Stimulated activated CD4-positive, alpha-beta T cell treated with anti-CD3 and anti-CD28 coated beads, Interleukin-2, amount 100 ng/mL, for 24 hours (primary cell): Measurements from ENCODE around the gene ZNF765.
"Not testable (repeated sequence)": the region's sequence is repeated elsewhere in the genome, so short reads cannot be mapped to it uniquely, and the experiment has no call there.

Experiments used
- DNase-seq, 2 donors: peaks; one replicate each; pipeline ENCODE4 v3.0.0-alpha.2; 2020

Gene ZNF765

DNA sequence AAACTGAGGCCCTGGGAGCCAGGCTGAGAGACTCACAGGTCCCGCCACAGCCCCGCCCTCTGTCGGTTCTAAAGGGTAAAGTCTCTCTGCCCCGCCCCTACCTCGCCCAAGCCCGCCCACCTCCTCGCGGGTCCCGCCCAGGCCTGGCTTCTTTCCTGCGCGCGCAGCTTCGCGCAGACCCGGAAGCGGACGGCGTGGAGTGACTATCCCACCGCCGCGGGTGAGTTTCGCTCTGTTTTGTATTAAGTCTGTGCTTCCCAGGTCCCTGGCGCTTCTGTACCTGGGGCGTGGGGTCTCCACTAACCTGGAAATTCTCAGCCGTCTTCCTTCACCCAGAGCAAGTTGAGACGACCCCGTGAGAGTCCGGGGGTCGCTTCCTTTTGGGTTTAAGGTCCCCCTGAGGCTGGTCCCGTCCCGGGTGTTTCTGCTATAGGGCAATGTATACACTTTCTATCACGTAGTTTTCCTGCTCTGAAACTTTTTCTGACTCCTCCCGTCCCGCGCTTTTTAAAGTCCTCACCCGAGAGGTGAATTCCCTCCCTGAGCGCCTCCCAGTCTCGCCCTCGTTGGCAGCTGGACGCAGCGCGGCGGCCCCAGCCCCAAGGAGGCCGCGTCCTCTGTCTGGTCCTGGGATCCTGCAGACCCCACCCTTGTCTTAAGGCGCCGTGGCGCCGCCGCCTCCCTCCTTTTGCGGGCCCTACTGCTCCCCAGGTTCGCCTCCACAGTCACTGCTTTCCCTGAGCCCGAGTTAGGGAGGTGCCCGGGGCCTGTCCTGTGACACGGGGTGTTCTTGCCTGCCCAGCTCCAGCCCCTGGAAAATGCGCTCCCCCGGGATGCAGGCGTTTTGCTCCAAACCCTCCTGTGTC, at the start of gene ZNF765:
ZNF765 (plus strand) TSS at position 176 of the 866 bp plus-strand sequence. CDS start 2,867 bp downstream, outside the sequence.
- DNase-seq, result peak; percentile 96 to 97

DNA sequence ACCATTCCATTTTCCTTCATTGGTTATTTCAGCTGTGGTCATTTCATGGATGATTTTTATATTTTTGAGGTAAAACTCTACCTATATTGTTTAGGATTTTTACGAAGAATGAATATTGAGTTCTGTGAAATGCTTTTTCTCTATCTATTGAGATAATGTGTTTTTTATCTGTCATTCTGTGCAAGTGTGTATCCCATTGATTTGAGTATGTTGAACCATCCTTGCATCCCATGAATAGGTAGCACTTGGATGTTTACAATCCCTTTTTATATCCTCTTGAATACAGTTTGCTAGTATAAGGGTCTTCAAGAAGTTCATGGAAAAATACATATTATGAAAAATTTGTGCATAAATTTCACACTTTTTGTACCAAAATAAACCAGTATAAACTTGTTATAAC, 39.2 kb upstream of the ZNF765 start:
- no peak for DNase-seq

DNA sequence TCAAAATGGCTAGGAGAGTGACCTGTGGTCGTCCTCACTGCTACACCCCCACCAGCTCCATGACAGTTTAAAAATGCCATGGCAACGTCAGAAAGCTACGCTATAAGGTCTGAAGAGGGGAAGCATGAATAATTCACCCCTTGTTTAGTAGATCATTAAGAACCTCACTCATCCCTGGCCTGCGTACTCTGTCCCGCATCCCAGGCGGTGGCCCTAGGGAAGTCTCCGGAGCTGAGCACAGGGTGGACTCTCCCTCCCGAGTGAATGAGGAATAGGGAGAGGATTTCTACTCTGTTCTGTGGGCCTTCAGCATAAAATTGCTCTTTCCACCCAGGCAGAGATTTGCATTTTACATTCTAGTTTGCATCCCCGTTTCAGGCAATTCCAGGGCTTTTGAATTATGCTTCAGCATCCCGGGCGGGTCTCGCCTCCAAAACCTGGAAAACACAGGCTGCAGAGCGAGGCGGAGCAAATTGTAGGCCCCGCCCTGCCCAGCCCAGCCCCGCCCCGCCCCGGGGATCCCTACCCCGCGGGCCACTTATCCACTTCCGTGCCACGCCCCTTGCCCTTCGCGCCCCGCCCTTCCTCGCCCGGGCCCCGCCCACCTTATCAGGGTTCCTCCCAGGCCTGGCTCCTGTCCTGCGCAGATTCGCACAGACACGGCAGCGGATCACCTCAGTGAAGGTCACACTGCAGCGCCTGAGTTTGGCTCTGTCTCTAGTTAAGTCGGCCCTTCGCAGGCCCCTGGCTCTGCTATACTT, 36.9 kb upstream of the ZNF765 start:
- DNase-seq, result no peak

DNA sequence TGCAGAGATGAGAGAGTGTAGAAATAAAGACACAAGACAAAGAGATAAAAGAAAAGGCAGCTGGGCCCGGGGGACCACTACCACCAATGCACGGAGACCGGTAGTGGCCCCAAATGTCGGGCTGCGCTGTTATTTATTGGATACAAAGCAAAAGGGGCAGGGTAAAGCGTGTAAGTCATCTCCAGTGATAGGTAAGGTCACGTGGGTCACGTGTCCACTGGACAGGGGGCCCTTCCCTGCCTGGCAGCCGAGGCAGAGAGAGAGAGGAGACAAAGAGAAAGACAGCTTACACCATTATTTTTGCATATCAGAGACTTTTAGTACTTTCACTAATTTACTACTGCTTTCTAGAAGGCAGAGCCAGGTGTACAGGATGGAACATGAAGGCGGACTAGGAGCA, 34.9 kb upstream of the ZNF765 start:
- not testable (repeated sequence) for DNase-seq

DNA sequence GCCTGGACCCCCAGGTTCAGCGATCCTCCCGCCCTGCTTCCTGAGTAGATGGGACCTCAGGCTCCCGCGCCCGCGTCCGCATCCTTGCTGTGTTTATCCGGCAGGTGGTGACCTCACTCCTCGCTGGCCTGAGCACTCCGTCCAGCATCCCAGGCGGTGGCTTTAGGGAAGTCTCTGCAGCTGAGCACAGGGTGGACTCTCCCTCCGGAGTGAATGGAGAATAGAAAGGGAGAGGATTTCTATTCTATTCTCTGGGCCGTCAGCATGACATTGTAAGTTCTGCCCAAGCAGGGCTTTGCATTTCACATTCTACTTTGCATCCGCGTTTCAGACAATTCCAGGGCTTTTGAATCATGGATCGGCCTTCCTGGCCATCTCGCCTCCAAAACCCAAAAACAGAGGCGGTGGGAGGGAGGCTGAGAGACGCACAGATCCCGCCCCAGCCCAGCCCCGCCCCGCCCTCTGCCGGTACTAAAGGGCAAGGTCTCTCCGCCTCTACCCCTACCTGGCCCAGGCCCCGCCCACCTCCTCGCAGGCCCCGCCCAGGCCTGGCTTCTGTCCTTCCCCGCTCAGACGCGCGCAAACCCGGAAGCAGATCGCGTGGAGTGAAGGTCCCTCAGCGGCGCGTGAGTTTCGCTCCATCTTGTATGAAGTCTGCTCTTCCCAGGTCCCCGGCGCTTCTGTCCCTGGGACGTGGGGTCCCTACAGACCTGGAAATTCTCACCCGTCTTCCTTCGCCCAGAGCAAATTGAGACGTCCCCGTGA, 29.6 kb upstream of the ZNF765 start, which contains the start of gene ZNF525:
ZNF525 (plus strand) TSS at position 572 of the 765 bp plus-strand sequence. CDS start 6,577 bp downstream, outside the sequence.
- DNase-seq, result peak; percentile 95 to 98

DNA sequence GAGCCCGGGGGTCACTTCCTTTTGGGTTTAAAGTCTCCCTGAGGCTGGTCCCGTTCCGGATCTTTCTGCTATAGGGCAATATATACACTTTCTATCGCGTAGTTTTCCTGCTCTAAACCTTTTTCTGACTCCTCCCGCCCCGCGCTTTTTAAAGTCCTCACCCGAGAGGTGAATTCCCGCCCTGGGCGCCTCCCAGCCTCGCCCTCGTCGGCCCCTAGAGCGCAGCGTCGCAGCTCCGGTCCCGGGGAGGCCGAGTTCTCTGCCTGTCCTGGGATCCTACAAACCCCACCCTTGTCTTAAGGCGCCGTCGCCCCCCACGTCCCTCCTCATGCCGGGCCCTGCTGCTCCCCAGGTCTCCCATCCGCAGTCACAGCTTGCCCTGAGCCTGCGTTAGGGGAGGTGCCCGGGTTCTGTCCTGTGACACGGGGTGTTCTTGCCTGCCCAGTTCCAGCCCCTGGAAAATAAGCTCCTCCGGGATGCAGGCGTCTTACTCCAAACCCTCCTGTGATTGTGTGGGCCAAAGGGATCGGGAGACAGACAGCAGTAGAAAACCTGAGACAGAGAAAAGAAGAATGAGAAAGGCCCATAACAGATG, 29.0 kb upstream of the ZNF765 start:
- DNase-seq, result peak; percentile 36 to 54

DNA sequence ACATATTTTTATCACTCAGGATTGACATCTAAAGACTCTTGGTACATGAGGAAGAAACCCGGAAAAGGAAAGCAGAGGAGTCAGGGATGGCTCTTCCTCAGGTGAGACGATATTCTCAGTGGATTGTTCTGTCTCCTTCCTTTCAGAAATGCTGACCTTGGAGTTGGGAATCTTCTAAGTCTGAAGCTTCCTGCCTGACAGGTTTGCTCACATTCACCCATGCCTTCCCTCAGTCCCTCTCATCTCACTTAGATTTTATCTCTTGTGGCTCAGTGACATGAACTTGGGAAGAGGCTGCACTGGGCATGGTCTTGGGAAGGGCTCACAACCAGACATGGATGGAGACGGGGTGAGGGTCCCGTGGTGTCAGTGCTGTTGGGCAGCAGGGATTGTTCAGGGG, 22.8 kb upstream of the ZNF765 start:
- DNase-seq, result no peak

DNA sequence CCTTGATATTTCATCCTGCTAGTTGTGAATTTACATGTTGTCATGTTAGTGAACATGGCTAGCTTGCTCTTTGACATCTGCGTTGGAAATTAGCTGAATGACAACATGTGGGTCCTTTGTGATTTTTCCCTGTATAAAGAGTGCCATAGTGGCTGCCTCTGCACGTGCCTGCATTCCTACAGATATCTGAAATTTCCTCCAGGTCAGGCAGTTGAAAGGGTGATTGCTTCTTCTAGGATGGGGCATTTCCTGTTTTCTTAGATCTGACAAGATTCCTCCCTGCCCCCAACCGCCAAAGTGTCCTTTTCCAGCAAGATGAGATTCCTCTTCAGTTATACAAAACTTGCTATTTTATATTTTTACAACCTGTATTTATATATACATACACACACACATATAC, 20.7 kb upstream of the ZNF765 start:
- no peak for DNase-seq

DNA sequence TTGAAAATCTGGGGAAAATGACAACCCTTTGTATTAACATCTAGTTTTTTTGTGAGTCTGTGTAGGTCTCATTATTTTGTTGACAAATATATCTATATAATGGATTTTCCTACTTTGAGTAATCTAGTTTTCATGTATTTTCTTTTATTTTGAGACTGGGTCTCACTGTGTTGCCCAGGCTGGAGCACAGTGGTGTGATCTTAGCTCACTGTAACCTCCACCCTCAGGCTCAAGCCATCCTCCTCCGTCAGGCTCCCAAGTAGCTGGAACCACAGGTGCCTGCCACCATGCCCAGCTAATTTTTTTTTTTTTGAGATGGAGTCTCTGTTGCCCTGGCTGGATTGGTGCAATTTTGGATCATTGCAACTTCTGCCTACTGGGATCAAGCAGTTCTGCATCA, 20.2 kb upstream of the ZNF765 start:
- no peak for DNase-seq

DNA sequence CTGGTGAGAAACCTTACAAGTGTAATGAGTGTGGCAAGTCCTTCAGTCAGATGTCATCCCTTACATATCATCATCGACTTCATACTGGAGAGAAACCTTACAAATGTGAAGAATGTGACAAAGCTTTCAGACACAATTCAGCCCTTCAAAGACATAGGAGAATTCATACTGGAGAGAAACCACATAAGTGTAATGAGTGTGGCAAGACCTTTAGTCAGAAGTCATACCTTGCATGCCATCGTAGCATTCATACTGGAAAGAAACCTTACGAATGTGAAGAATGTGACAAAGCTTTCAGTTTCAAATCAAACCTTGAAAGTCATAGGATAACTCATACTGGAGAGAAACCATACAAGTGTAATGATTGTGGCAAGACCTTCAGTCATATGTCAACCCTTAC, 13.6 kb upstream of the ZNF765 start:
- no peak for DNase-seq

DNA sequence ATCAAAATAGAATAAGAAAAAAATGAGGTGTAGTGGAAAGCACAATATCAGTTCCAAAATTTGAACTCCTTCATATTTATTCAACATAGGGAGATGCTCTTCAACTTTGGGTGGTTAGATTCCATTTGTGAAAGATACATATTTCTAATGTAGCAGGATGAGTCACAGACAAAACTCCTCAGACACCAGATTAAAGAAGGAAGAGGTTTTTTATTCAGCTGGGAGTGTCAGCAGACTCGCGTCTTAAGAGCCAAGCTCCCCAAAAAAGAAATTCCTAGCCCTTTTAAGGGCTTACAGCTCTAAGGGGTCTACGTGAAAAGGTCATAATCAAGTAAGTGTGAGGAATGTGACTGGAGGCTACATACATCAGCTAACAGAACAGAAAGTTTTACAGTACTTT, 6.8 kb upstream of the ZNF765 start:
- DNase-seq, result no peak

DNA sequence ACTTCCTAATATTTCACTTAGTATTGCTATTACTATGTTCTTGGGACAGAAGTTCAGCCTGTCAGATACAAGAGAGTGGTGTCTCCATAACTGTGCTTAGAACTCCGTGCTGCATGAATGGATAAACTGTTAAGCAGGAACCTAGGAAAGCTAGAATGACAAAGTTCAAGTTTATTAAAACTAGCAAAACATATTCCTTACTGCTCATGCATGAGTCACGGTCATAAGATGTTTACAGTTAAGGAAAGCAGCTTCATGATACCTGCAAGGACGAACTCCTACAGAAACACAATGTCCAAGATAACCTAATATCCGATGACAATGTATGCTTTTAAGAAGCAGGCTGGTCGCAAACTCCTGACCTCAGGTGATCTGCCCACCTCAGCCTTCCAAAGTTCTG, 6.0 kb upstream of the ZNF765 start:
- DNase-seq, result no peak

DNA sequence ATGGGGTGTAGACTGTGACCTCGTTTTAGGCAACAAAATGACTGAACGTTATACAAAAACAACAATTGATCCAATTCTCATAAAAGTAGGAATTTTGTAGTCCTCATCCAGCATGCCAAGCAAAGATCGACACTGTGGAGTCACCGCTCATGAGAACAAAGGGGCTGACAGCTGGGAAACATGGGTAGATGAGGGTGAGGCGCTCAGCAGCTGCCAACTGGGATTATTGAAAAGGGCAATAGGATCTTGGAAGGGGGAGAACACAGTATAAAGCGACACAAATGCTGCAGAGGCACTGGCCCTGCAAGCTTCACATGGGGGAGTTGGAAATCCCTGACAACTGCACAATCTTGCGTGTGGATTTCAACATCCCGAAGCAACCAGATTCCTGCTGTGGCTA, 5.4 kb upstream of the ZNF765 start:
- no peak for DNase-seq

DNA sequence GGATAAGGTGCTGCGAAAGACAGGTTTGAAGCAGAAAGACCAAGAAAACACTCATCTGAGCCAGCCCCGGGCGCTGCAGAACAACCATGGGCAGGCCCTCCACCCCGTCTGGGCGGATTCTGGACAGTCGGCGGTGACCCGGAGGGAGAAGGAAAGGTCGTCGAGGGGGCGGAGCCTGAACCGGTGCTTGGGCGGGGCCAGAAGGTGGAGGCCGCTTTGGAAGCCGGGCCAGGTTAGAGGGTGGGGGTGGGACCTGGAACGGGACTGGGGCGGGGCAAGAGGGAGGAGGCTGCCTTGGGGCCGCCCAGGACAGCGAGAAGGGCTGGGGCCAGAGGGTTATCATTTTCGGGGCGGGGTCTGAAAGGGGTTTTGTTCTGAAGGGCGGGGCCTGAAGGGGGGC, 5.0 kb upstream of the ZNF765 start:
- no peak for DNase-seq

DNA sequence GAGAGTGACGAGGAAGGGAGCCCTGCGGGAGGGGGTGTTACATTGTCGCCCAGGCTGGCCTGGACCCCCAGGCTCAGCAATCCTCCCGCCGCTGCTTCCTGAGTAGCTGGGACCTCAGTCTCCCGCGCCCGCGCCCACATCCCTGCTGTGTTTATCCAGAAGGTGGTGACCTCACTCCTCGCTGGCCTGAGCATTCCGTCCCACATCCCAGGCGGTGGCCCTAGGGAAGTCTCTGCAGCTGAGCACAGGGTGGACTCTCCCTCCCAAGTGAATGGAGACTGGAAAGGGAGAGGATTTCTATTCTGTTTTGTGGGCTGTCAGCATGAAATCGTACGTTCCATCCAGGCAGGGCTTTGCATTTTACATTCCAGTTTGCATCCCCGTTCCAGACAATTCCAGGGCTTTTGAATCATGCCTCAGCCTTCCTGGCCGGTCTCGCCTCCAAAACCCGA, 401 bp upstream of the ZNF765 start:
- peak; percentile 1 to 20 for DNase-seq

DNA sequence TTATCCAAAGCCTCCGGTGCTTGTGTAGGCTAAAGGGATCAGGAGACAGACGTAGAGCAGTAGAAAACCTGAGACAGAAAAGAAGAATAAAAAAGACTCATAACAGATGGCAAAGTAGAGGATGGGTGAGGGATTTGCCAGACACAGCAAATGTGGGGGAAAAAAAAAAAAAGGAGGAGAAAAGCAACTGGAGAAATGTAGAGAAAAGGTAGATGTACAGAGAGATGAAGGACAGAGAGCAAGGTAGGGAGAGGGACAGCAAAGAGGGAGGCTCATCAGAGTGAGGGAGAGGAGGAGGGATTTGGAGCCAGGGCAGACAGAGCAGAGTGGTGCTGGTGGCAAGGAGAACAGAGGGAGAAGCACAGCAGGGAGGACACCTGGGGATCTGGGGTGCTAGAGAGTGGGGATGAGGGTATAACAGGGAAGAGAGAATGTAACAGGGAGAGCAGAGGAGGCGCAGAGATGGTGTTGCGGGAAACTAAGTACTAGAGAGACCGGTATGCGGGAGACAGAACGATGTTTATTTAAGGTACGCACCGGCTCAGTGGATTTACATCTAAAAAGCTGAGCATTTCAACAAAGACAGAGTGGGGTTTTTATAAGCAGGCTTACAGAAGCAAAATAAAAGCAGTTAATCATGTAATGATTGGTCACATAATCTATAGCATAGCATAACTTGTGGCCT, 1.0 kb downstream of the ZNF765 start:
- not testable (repeated sequence) for DNase-seq

DNA sequence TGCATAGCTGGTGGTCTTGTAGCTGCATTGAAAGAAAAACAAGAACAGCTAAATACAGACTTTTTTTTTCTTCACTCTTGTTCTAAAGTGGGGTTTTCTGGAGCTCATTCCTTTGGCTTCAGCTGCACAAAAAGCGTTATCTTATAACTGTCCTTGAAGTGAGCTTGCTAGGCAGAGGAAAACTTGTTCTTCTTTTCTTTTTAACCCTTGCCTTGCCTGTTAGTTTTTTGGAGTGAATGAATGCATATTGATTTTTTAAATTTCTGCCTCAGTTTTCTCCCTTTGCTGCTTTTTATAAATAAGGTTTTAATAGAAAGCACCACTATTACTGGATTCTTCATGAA, 1.5 kb downstream of the ZNF765 start:
- no peak for DNase-seq

DNA sequence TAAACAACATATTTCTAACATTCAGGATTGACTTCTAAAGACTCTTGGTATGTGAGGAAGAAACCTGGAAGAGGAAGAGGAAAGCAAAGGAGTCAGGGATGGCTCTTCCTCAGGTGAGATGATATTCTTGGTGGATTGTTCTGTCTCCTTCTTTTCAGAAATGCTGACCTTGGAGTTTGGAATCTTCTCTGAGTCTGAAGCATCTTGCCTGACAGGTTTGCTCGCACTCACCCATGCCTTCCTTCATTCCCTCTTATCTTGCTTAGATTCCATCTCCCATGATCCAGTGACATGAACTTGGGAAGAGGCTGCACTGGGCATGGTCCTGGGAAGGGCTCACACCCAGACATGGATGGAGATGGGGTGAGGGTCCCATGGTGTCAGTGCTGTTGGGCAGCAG, 3.0 kb downstream of the ZNF765 start:
- not testable (repeated sequence) for DNase-seq

DNA sequence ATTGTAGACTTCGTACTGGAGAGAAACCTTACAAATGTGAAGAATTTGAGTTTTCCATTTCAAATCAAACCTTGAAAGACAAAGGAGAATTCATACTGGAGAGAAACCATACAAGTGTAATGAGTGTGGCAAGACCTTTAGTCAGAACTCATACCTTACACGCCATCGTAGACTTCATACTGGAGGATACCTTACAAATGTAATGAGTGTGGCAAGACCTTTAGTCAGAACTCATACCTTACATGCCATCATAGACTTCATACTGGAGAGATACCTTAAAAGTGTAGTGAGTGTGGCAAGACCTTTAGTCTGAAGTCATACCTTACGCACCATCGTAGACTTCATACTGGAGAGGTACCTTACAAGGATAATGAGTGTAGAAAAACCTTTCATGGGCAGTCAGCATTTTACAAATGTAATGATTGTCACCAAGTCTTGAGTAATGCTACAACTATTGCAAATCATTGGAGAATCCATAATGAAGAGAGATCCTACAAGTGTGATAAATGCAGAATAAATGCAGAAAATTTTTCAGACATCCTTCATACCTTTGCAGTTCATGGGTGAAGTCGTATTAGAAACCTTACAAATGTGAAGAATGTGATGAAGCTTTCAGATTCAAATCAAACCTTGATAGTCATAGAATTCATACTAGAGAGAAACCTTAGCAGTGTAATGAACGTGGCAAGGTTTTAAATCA, 14.7 kb downstream of the ZNF765 start:
- no peak for DNase-seq

DNA sequence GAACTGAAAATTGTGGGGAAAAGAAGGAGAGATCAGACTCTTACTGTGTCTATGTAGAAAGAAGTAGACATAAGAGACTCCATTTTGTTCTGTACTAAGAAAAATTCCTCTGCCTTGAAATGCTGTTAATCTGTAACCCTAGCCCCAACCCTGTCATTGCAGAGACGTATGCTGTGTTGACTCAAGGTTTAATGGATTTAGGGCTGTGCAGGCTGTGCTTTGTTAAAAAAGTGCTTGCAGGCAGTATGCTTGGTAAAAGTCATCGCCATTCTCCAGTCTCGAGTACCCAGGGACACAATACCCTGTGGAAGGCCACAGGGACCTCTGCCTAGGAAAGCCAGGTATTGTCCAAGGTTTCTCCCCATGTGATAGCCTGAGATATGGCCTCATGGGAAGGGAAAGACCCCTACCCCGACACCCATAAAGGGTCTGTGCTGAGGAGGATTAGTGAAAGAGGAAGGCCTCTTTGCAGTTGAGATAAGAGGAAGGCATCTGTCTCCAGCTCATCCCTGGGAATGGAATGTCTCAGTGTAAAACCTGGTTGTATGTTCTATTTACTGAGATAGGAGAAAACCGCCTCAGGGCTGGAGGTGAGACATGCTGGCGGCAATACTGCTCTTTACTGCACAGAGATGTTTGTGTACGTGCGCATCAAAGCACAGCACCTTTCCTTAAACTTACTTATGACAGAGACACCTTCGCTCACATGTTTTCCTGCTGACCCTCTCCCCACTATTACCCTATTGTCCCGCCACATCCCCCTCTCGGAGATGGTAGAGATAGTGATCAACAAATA, 25.8 kb downstream of the ZNF765 start:
- DNase-seq, result not testable (repeated sequence)

DNA sequence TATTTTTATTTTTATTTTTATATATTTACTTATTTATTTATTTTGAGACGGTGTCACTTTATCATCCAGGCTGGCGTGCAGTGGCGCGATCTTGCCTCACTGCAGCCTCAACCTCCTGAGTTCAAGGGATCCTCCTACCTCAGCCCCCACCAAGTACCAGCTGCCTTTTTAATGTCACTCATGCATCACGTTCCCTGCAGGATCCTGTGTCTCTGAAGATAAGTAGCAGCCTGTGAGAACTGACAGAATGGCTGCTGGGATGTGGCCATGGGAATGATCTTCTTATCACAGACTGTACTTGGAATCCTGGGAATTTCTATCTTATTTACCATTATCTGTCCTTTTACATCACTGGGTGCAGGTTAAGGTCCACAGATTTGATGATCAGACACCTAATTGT, 27.6 kb downstream of the ZNF765 start:
- no peak for DNase-seq
